ENCODE data around the gene PGS1. TPM values are rescaled to one million over a fixed set of nuclear protein-coding genes. Genes with fewer than 3 reads are reported as not detected.
A peak's percentile ranks its signal among the peaks of the same experiment; 100 is the strongest.

The PGS1 gene
- total RNA-seq, 1 donor from 2014 or later, result 26.4 TPM

GRCh38 chr17:78345791-78346494, 32.5 kb upstream of the PGS1 start:
- DNase-seq (ENCODE audit: low read depth in 2 of 2), result no peak

GRCh38 chr17:78346605-78347250, 31.7 kb upstream of the PGS1 start:
- DNase-seq (ENCODE audit: low read depth in 2 of 2), result no peak

GRCh38 chr17:78347453-78347852, 31.0 kb upstream of the PGS1 start:
- DNase-seq (ENCODE audit: low read depth in 2 of 2), result no peak

GRCh38 chr17:78348055-78348770, 30.2 kb upstream of the PGS1 start:
- DNase-seq (ENCODE audit: low read depth in 2 of 2), result no peak

GRCh38 chr17:78349891-78350642, 28.4 kb upstream of the PGS1 start:
- DNase-seq (ENCODE audit: low read depth in 2 of 2), result no peak

- peak in 1 of 2 donors; percentile 27 for DNase-seq (ENCODE audit: low read depth in 2 of 2)
Measured at GRCh38 chr17:78351449-78352006, 26.9 kb upstream of the PGS1 start.

DNA sequence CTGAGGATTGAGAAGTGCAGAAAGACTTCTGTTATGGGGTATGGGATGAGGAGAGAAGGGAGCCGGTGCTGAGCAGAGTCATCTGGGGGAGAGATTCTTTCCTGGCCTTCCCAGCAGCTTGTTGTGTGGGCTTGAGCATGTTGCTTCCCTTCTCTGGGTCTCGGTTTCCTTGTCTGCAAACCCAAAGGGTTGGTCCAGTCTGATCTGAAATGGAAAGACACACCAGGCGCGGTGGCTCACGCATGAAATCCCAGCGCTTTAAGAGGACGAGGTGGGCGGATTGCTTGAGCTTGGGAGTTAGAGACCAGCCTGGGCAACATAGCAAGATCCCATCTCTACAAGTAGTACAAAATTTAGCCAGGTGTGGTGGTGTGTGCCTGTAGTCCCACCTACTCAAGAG, 24.6 kb upstream of the PGS1 start:
- DNase-seq (ENCODE audit: low read depth in 2 of 2), result no peak

DNA sequence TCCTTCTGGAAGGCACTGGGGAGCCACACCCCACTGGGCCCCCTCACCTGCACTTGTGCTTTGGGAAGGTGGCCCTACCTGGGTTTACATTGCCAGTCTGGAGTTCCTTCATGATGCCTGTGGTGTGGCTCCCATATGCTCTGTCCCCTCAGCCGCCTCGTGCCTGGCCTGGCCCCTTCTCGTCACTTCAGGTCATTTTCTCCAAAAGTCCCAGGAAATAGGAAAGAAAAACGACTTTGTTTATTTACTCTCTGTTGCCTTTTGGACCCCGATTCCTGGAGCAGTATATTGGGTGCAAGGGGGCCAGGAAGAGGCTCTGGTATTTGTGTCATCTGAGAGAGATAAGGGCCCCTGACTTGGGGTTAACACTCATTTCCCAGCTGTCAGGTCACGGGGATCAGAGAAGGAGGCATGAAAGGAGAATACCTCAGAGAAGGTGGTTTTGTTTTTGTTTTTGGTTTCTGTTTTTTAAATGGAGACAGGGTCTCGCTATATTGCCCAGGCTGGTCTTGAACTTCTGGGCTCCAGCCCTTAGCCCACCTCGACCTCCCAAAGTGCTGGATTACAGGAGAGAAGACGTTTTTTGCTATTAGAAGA, 23.3 kb upstream of the PGS1 start:
- DNase-seq (ENCODE audit: low read depth in 2 of 2), result no peak

- DNase-seq (ENCODE audit: low read depth in 2 of 2), result no peak
Measured at GRCh38 chr17:78355701-78356100, 22.7 kb upstream of the PGS1 start.

GRCh38 chr17:78356101-78356713, 22.2 kb upstream of the PGS1 start:
- peak; percentile 57 to 68 for DNase-seq (ENCODE audit: low read depth in 2 of 2)

- DNase-seq (ENCODE audit: low read depth in 2 of 2), result peak; percentile 76 to 92
Measured at GRCh38 chr17:78357177-78357586, 21.3 kb upstream of the PGS1 start.

- DNase-seq (ENCODE audit: low read depth in 2 of 2), result no peak
Measured at GRCh38 chr17:78357672-78358537, 20.5 kb upstream of the PGS1 start.

- DNase-seq (ENCODE audit: low read depth in 2 of 2), result peak; percentile 71 to 74
Measured at GRCh38 chr17:78358538-78359320, 19.7 kb upstream of the PGS1 start.

- peak; percentile 47 to 51 for DNase-seq (ENCODE audit: low read depth in 2 of 2)
Measured at GRCh38 chr17:78359321-78359996, 19.0 kb upstream of the PGS1 start.

DNA sequence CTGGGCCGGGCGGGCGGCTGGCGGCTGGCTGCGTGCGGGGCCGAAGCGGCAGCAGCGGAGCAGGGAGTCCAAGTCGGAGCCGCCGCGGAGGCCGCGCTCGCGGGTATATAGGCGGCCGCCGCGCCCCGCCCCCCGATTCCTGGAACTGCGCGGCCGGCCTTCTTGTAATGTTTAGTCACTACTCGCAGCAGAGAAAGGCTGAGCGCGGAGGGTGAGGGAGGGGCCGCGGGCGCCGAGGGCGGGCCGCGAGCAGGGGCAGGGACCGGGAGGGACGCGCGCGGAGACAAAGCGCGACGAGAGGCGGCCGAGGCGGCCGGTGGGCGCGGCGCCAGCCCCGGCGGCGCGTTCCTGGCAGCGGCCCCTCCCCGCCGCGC, 18.5 kb upstream of the PGS1 start, which contains the start of gene SOCS3:
SOCS3 (minus strand) TSS at position 81 of the 374 bp plus-strand sequence. CDS start 982 bp downstream, outside the sequence.
- peak; percentile 97 to 98 for DNase-seq (ENCODE audit: low read depth in 2 of 2)

- peak; percentile 88 to 94 for DNase-seq (ENCODE audit: low read depth in 2 of 2)
Measured at GRCh38 chr17:78360371-78361224, 17.9 kb upstream of the PGS1 start.

GRCh38 chr17:78361225-78361701, 17.2 kb upstream of the PGS1 start:
- DNase-seq (ENCODE audit: low read depth in 2 of 2), result no peak
